NCI-H1436 treated with DMSO at 0.1 percent for 48 hours (cell line): ENCODE measurements around the gene ABHD14A.

Experiments
- DNase-seq: peaks from one replicate; lab custom pipeline; 2025; lab: John Stamatoyannopoulos, UW

The ABHD14A gene

DNA sequence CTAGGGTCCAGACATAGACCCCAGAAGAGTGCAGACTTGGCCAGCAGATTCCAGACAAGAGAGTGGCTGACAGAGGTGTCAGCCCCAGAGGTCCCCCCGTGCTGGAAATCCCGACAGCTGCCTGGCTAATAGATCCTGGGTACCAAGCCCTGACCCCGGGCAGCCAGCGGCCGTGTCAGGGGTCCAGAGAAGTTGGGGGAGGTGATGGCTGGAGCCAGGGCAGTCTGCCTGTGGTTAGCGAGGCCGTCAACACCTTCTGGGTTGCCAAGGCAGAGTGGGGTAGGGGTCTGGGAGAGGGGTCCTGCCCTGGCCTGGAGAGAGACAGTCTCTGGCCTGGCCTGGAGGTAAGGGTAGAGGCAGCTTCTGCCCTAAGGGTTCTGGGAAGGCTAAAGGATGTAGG is 45.9 kb downstream of the ABHD14A start:
- no peak for DNase-seq

DNA sequence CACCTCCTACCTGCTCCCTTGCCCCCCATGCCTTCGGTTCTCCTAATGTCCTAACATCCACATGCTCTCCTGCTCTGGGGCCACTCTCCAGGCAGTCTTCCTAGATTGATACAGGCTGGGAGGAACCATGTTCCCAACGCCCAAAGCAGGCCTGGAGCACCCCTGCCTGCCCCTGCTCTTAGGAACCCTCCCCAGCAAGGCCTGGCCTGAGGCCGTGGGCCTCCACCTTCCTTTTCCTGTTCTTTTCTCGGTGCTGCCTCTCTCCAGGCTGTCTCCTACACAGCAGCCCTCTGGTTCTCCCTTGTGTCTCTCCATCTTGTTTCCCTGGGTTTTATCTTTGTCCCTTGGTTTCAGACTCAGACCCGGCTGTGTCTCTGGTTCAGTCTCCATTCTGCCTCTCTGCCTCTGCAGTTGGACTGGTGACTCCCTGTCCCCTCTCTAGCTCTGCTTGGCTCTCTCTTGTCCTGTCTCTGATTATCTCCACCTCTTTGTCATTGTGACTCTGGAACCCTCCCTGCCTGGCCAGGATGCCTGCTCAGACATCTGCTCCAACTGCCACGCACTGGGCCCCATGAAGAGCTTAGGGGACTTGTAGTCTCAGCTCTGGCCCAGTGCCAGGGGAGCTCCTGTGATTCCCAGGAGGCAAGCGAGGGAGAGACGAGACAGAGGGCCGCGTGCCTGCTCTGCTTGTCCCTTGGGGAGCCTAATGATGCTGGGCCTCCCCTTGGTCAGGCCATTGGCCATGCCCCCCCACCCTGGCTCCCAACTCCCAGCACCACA is 46.8 kb downstream of the ABHD14A start:
- no peak for DNase-seq

GRCh38 chr3:52022323-52023100 is 47.6 kb downstream of the ABHD14A start:
- DNase-seq, result no peak

- no peak for DNase-seq
Observed at GRCh38 chr3:52023101-52023770, 48.4 kb downstream of the ABHD14A start.

DNA sequence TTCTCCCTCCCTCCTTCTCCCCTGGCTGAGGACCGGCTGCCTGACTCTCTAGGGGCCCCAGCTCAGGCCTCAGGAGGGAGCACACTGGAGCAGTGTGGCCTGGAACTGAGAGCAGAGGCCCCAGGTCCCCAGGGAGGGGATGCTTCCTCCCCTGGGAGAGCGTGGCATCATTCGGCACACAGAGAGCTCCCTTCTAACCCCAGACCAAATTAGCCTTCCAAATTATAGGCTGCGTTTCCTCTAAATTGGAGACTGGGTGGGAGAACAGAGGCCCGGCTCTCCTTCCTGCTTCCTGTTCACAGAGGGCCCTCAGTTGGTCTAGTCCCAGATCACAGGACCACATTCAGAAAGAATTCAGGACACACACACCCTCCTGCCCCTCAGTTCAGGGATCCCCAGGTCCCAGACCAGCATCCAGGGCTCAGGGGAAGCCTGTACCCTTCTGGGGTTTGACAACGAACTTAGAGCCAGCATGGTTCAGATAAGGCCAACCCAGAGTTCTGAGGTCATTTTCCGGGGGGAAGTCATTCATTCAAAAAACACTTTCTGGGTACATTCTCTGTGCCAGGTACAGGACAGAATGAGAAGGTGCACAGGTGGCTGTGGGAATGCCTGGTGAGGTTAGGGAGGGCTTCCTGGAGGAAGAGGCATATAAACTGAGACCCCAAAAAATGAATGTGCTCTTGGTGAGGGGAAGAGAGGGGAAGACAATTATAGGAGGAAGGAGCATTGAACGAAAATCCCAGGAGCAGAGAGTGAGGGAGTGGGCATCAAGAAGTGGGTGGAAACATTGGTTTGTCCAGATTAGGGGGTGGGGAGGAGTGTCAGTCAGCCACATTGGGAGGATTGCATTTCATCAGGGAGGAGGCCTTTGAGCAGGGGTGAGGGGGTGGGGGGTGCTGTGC is 49.2 kb downstream of the ABHD14A start:
- no peak for DNase-seq

- no peak for DNase-seq
Observed at GRCh38 chr3:52024765-52025452, 50.0 kb downstream of the ABHD14A start.

- no peak for DNase-seq
Observed at GRCh38 chr3:52025453-52025852, 50.6 kb downstream of the ABHD14A start.

DNA sequence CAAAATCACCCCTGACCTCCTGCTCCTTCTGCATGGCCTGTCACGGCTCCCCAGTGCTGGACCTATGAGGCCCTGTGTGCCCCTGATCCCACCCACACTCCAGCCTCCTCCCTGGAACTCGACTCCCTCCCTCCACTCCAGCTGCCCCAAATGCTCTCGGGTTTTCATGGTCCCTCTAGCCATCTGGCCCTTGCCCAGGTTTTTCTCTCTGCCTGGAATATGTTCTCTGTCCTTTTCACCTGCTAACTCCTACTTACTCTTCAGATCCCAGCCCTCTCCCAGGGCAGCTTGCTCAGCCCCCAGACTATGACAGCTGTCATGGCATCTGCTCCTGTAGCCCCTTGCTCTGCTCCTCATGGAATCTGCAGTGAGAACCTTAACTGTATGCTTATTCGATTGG is 51.2 kb downstream of the ABHD14A start:
- no peak for DNase-seq

- DNase-seq, result no peak
Observed at GRCh38 chr3:52028572-52028971, 53.7 kb downstream of the ABHD14A start.

- no peak for DNase-seq
Observed at GRCh38 chr3:52029053-52029452, 54.2 kb downstream of the ABHD14A start.

DNA sequence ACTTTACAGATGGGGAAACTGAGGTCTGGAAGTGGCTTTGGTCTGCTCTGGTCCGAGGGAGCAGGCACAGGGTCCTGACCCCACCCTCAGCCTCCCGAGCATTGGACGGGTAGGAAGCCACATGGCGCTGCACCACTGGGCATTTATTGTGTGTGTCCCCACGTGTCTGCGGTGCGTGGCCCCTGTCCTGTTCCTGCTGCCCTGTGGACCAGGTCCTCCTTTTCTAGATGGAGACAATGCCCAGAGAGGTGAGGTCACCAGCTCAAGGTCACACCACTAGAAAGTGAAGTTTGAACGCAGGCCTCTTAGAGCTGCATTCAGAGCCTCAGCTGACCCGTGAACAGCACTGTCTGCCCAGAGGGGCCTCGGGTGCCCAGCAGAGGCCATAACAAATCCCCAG is 54.7 kb downstream of the ABHD14A start:
- DNase-seq, result no peak
